Hair follicle dermal papilla cell (primary cell): Measurements from ENCODE around the gene UTP15. TPM values are rescaled to one million over a fixed set of nuclear protein-coding genes. Genes with fewer than 3 reads are reported as not detected.

ENCODE experiments used
- total RNA-seq: library from RNA; depleted of rRNA; stranded (reverse); fragments of >200 nt; gene quantifications from 2 replicates; pipeline ENCODE4 v1.2.3, GENCODE V29; 2012

Gene UTP15, protein sequence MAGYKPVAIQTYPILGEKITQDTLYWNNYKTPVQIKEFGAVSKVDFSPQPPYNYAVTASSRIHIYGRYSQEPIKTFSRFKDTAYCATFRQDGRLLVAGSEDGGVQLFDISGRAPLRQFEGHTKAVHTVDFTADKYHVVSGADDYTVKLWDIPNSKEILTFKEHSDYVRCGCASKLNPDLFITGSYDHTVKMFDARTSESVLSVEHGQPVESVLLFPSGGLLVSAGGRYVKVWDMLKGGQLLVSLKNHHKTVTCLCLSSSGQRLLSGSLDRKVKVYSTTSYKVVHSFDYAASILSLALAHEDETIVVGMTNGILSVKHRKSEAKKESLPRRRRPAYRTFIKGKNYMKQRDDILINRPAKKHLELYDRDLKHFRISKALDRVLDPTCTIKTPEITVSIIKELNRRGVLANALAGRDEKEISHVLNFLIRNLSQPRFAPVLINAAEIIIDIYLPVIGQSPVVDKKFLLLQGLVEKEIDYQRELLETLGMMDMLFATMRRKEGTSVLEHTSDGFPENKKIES
- 27.4 and 32.8 TPM in 2 replicates for total RNA-seq

DNA sequence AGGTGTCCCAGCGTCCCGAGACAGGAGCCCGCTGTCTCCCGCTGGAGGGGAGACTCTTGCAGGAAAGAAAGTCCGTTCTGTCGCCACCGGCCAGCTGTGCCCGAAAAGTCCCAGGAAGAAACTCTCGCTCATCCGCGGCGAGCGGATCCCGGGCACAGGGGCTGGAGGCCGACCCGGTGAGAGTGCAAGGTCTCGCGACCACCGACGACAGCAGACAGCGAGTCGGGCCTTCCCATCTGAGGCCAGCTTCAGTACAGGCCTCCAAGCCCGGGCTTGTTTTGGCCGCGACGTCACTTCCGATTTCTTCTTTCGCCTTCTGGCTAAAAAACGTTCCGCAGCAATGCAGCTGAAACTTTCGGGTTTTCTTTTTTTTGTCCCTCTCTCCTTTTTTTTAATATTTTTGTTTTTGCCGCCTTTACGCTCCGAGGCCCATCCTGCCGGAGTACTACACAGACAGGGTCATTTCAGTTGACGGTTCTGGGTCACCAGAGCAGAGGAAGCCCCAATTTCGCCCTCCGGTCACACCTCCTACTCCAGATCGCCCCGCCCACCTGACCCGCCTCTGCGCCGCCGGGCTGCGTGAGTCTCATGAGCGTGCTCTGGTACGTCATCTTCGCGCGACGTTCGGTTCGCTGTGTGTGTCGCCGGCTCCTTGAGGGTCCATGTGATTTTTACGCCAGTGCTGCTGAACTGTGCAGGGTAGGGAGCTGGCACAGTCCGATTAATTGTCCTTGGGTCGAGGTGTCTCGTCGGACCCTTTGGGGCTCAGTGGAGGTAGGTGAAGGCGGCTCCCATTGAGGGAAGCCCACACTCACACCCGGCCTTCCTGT lies at the start of gene UTP15, which contains the start of gene ANKRA2:
Gene UTP15 (plus strand): TSS at position 605 of the 830 bp plus-strand sequence. CDS start 1,602 bp downstream, outside the sequence.
Gene ANKRA2 (minus strand): TSS at position 501 of the 830 bp plus-strand sequence. CDS start 2,758 bp downstream, outside the sequence.

GRCh38 chr5:73625944-73626811 lies 60.6 kb downstream of the UTP15 start, which contains the start of gene ARHGEF28:
TSS of gene ARHGEF28 (plus strand) at chr5:73626196. CDS start at chr5:73684852, 58,656 bp downstream.

Other genes with a start within 250 kb of the UTP15 start
- gene FOXD1, start 117.0 kb upstream of the UTP15 start, total RNA-seq = 24.7 and 26.1 TPM in 2 replicates
- gene BTF3, start 67.3 kb upstream of the UTP15 start, total RNA-seq = 187 and 284 TPM in 2 replicates
- gene ANKRA2, start 104 bp upstream of the UTP15 start, total RNA-seq = 12.9 and 13.8 TPM in 2 replicates
- gene ARHGEF28, start 60.5 kb downstream of the UTP15 start, total RNA-seq = 27.4 and 42.4 TPM in 2 replicates